SW 1271 (cell line): ENCODE results near the gene ACTR1B.
"Not testable (repeated sequence)": the region's sequence is repeated elsewhere in the genome, so short reads cannot be mapped to it uniquely, and the experiment has no call there.

ENCODE experiments used
- DNase-seq, 2 experiments: peaks; one replicate each; lab custom pipeline; 2025; lab: John Stamatoyannopoulos, UW

The ACTR1B gene

GRCh38 chr2:97663962-97664635 is at the start of gene ACTR1B:
TSS of gene ACTR1B (minus strand) at chr2:97664044. CDS start at chr2:97663890, 154 bp downstream.
- DNase-seq, result peak; percentile 94 to 99

- DNase-seq, result no peak
These were observed 49.0 kb upstream of the ACTR1B start for GRCh38 chr2:97712693-97713295.

- DNase-seq, result not testable (repeated sequence)
These were observed 48.3 kb upstream of the ACTR1B start for GRCh38 chr2:97712175-97712574.

GRCh38 chr2:97711394-97711711 is 47.5 kb upstream of the ACTR1B start:
- no peak for DNase-seq

- no peak for DNase-seq
These were observed 44.8 kb upstream of the ACTR1B start for GRCh38 chr2:97708608-97709007.

GRCh38 chr2:97708048-97708380 is 44.2 kb upstream of the ACTR1B start:
- no peak for DNase-seq

- no peak for DNase-seq
These were observed 43.7 kb upstream of the ACTR1B start for GRCh38 chr2:97707362-97708047.

DNA sequence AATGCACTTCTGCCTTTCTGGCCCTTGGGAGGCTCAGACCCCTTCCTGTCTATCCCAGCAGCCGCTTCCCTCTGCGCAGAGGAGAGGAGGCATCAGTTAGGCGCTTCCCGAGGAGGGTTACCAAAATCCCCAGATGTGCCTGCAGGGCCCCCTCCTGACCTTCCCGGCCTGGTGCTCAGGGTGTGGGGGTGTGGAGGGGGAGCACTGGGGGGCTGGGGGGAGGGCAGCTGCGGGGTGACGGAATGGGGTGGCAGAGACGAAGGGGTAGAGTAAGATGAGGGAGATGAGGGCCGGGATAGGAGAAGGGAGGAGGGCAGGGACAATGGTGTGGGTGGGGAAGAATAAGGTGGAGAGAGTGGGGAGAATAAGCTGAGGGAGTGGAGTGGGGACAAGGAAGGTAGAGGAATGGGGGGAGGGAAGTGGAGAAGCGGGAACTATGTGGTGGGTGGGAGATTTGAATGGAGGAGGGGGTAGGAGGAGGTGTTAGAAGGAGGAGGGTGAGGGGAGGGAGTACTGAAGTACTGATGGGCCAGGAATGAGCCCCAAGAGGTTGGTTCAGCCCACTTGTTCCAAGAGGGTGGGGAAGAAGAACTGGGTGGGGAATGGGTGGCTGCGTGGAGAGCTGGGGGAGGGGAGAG is 43.0 kb upstream of the ACTR1B start:
- DNase-seq, result no peak

GRCh38 chr2:97706112-97706511 is 42.3 kb upstream of the ACTR1B start:
- DNase-seq, result no peak

GRCh38 chr2:97704989-97705388 is 41.1 kb upstream of the ACTR1B start:
- DNase-seq, result no peak

GRCh38 chr2:97703741-97704140 is 39.9 kb upstream of the ACTR1B start:
- DNase-seq, result no peak

DNA sequence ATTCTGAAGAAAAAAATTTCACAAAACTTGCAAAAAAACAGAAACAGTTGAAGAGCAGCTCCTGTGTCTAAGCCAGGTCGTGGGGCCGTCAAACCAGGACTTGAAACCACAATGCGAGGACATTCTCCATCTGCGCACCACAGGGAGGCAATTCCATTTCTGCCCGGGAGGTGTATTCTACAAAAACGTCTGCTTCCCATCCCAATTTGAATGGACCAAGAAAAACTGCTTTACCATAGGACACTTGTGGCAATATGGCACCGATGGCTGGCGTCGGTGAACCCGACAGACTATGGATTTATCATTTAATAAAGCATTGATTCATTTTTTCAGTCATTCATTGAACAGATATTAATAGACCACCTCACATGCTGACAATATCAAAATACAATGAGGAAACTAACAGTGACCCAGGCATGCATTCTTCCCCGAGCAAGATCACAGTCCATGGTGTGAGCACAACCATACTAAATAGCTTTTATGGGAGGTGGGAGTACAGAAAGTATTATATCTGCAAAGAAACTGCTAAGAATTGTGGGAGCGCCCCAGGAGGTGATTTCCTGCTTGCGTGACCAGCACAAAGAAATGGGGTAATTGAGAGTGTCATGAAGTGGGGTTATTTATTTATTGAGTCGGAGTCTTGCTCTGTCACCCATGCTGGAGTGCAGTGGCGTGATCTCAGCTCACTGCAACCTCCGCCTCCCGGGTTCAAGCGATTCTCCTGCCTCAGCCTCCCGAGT is 39.1 kb upstream of the ACTR1B start:
- no peak for DNase-seq

DNA sequence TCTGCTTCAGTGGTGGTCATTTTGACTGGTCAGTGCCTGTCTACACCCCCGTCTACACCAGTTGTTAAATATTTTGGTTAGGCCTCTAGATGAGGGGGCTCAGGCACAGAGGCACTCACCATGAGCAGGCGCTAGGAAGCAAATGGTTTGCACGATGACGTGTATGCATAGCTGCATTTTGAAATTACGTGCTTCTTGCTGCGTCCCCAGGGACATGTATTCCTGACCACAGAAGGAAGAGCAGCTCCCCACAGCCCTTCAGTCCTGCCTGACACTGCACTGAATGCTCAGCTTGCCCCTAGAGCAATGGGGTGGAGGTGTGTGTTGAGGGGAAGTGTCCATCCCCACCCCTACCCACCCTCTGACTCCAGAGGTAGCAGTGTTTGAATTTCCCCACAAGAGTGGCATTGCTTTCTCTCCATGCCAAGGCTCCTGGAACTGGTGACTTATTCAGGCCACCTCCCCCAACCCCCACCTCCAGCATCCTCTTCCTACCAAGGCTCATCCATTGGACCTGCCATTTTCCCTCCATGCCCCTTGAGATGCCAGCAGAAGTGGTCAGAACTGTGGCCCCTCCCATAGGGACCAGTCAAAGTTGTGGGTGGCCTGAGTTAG is 38.1 kb upstream of the ACTR1B start:
- DNase-seq, result no peak

- DNase-seq, result no peak
These were observed 37.3 kb upstream of the ACTR1B start for GRCh38 chr2:97701186-97701585.

- peak; percentile 6 to 54 for DNase-seq
These were observed 36.1 kb upstream of the ACTR1B start for GRCh38 chr2:97699765-97700444.

- DNase-seq, result no peak
These were observed 34.7 kb upstream of the ACTR1B start for GRCh38 chr2:97698530-97698929.

DNA sequence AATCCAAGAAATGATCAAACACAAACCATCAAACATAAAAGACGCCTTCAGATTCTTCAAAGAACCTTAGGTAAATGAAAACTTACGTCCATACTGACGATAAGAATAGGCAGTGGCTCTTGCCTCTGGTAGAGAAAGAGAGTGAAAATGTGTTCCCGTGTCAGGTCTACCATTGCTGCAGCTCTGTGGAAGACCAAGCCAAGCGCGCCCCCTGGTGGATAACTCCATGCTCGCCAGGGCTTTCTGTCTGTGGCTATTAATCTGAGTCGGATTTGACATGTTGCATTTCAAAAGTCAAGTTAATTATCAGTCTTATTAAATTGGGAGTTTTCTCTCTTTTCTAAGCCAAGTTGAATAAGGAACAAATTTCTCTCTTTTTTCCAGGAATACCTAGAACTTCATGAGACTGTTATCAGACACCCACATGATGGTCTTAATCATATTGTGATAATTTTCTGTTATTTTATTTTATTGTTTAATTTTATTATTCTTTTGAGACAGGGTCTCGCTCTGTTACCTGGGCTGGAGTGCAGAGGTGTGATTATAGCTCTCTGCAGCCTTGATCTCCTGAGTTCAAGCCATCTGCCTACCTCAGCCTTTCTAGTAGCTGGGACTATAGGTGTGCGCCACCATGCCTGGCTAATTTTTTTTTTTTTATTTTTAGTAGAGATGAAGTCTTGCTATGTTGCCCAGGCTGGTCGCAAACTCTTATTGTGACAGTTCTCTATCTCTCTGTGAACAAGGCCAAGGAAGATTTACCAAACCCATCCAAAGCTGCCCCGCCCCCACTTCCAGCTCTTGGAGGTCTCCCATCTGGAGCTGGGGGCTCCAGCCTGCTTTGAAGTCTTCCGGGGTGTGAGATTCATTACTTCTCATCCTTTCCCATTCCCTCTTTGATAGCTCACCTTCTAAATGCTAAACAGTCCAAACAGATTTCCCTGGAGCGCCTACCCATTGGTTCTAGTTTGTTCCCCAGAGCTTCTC is 33.7 kb upstream of the ACTR1B start:
- DNase-seq, result peak; percentile 48 to 79

- no peak for DNase-seq
These were observed 31.9 kb upstream of the ACTR1B start for GRCh38 chr2:97695744-97696143.

- DNase-seq, result peak in 1 of 2 experiments; percentile 34
These were observed 29.6 kb upstream of the ACTR1B start for GRCh38 chr2:97693476-97693875.

- no peak for DNase-seq
These were observed 27.3 kb upstream of the ACTR1B start for GRCh38 chr2:97691166-97691565.
